ENCODE measurements around the gene TRDMT1. TPM values are rescaled to one million over a fixed set of nuclear protein-coding genes. Genes with fewer than 3 reads are reported as not detected.
A peak's percentile ranks its signal among the peaks of the same experiment; 100 is the strongest.

TRDMT1 gene
- total RNA-seq, 2 donors from 2014 or later = 8.1 to 13.0 TPM

DNA sequence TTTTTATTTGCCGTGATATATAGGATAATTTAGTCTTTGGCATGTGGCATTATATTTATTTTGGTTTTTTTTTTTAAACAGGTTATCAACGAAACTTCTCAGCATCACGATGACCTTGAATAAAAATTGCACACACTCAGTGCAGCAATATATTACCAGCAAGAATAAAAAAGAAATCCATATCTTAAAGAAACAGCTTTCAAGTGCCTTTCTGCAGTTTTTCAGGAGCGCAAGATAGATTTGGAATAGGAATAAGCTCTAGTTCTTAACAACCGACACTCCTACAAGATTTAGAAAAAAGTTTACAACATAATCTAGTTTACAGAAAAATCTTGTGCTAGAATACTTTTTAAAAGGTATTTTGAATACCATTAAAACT is 35.7 kb upstream of the TRDMT1 start:
- H3K36me3 ChIP-seq (ENCODE audit: control insufficient read depth, insufficient read depth, low read length) = peaks cover 49% of the 10 kb centered on the region
- no peak overlapping the region for H3K27ac ChIP-seq (ENCODE audit: low read depth, low read length)
- peaks cover 15% of the 10 kb centered on the region for H3K36me3 Mint-ChIP-seq (ENCODE audit: low read depth)
- no peak overlapping the region for H3K4me3 Mint-ChIP-seq
- H3K4me3 ChIP-seq (ENCODE audit: low read length) = no peak overlapping the region
- TF ChIP-seq, protein P1, sequence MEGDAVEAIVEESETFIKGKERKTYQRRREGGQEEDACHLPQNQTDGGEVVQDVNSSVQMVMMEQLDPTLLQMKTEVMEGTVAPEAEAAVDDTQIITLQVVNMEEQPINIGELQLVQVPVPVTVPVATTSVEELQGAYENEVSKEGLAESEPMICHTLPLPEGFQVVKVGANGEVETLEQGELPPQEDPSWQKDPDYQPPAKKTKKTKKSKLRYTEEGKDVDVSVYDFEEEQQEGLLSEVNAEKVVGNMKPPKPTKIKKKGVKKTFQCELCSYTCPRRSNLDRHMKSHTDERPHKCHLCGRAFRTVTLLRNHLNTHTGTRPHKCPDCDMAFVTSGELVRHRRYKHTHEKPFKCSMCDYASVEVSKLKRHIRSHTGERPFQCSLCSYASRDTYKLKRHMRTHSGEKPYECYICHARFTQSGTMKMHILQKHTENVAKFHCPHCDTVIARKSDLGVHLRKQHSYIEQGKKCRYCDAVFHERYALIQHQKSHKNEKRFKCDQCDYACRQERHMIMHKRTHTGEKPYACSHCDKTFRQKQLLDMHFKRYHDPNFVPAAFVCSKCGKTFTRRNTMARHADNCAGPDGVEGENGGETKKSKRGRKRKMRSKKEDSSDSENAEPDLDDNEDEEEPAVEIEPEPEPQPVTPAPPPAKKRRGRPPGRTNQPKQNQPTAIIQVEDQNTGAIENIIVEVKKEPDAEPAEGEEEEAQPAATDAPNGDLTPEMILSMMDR (conservative IDR thresholded peaks at IDR 0.05) = no peak
- no peaks in the 10 kb centered on the region for H3K9me3 ChIP-seq (ENCODE audit: control insufficient read depth, low read length)
- H3K27me3 ChIP-seq (ENCODE audit: control insufficient read depth, insufficient read depth, low read length, poor library complexity, severe bottlenecking) = no peaks in the 10 kb centered on the region
- H3K4me1 ChIP-seq (ENCODE audit: control insufficient read depth, insufficient read depth, low read length) = no peaks in the 10 kb centered on the region
- no peaks in the 10 kb centered on the region for H3K4me1 Mint-ChIP-seq
- 83 to 95% methylated on average over 1 to 5 of the region's 5 CpGs for WGBS, 2 experiments (ENCODE audit: insufficient coverage in 1 of 2, insufficient read length in 1 of 2)
- H3K27me3 Mint-ChIP-seq (ENCODE audit: insufficient read depth) = peaks cover 5% of the 10 kb centered on the region
- H3K9ac ChIP-seq (ENCODE audit: extremely low read depth, low read length, poor library complexity, severe bottlenecking) = no peak overlapping the region
- no peak overlapping the region for H3K27ac Mint-ChIP-seq
- DNase-seq = no peak
- H3K9me3 Mint-ChIP-seq = no peaks in the 10 kb centered on the region

DNA sequence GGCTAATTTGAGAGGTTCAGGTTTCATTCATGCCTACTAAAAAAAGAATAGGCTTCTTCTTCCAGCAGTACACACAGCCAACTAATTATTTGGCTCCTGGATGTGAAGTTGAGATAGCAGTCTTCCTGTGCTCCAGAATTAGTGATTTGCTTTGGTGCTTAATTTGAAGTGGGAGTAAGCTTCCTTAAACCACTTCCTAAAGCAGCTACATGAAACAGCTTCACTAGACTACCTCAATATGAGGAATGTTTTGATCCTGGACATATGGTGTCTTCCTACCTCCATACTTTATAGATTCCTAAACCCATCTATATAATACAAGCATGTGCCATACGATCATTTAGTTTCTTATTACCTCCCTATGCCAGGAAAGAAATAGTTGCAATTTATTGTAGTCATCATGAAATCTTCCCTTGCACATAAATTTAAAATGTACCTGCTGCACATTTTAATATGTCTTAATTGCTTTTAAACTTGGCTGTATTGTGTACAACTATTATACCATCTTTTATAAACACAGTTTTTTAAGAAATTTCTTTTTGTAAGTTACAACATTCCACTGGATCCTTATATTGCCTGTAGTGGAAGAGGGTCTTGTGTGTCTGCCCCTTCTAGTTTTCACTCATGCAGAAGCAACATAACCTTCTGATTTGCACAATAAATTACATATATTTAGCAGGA is 35.1 kb upstream of the TRDMT1 start:
- H3K27ac ChIP-seq (ENCODE audit: low read depth, low read length) = no peak overlapping the region
- no peak overlapping the region for H3K27ac Mint-ChIP-seq
- WGBS, 2 experiments (ENCODE audit: insufficient coverage in 1 of 2, insufficient read length in 1 of 2) = 46 to 50% methylated on average over 1 of the region's 1 CpG
- TF ChIP-seq, protein P1 (conservative IDR thresholded peaks at IDR 0.05) = no peak
- H3K4me1 ChIP-seq (ENCODE audit: control insufficient read depth, insufficient read depth, low read length) = no peaks in the 10 kb centered on the region
- no peaks in the 10 kb centered on the region for H3K27me3 ChIP-seq (ENCODE audit: control insufficient read depth, insufficient read depth, low read length, poor library complexity, severe bottlenecking)
- H3K36me3 Mint-ChIP-seq (ENCODE audit: low read depth) = peaks cover 15% of the 10 kb centered on the region
- H3K4me1 Mint-ChIP-seq = no peaks in the 10 kb centered on the region
- no peaks in the 10 kb centered on the region for H3K9me3 Mint-ChIP-seq
- DNase-seq = no peak
- H3K36me3 ChIP-seq (ENCODE audit: control insufficient read depth, insufficient read depth, low read length) = peaks cover 54% of the 10 kb centered on the region
- H3K9me3 ChIP-seq (ENCODE audit: control insufficient read depth, low read length) = no peaks in the 10 kb centered on the region
- no peak overlapping the region for H3K9ac ChIP-seq (ENCODE audit: extremely low read depth, low read length, poor library complexity, severe bottlenecking)
- H3K4me3 Mint-ChIP-seq = no peak overlapping the region
- peaks cover 5% of the 10 kb centered on the region for H3K27me3 Mint-ChIP-seq (ENCODE audit: insufficient read depth)
- no peak overlapping the region for H3K4me3 ChIP-seq (ENCODE audit: low read length)

DNA sequence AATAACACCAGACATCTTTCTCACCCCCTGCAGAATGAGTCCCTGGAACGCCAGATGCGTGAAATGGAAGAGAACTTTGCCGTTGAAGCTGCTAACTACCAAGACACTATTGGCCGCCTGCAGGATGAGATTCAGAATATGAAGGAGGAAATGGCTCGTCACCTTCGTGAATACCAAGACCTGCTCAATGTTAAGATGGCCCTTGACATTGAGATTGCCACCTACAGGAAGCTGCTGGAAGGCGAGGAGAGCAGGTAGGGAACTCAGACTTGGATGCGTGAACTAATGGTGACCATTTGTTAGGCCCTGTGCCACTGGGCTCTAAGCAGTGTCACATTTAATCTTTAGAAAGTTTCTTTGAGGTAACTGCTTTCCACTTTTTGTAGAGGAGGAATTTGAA is 33.7 kb upstream of the TRDMT1 start:
- 88 to 94% methylated on average over 6 to 8 of the region's 8 CpGs for WGBS, 2 experiments (ENCODE audit: insufficient coverage in 1 of 2, insufficient read length in 1 of 2)
- no peaks in the 10 kb centered on the region for H3K4me1 Mint-ChIP-seq
- DNase-seq = peak; percentile 72
- TF ChIP-seq, protein P1 (conservative IDR thresholded peaks at IDR 0.05) = peak; percentile 62
- Histone ChIP-seq H3K9me3 (ENCODE audit: control insufficient read depth, low read length) (no peaks in the 10 kb centered on the region), H3K27ac (ENCODE audit: low read depth, low read length) (no peak overlapping the region), H3K27me3 (ENCODE audit: control insufficient read depth, insufficient read depth, low read length, poor library complexity, severe bottlenecking) (no peaks in the 10 kb centered on the region), H3K4me1 (ENCODE audit: control insufficient read depth, insufficient read depth, low read length) (no peaks in the 10 kb centered on the region), H3K4me3 (ENCODE audit: low read length) (no peak overlapping the region), H3K36me3 (ENCODE audit: control insufficient read depth, insufficient read depth, low read length) (peaks cover 62% of the 10 kb centered on the region), H3K9ac (ENCODE audit: extremely low read depth, low read length, poor library complexity, severe bottlenecking) (no peak overlapping the region)
- H3K27ac Mint-ChIP-seq = no peak overlapping the region
- H3K9me3 Mint-ChIP-seq = no peaks in the 10 kb centered on the region
- H3K36me3 Mint-ChIP-seq (ENCODE audit: low read depth) = peaks cover 15% of the 10 kb centered on the region
- no peak overlapping the region for H3K4me3 Mint-ChIP-seq
- H3K27me3 Mint-ChIP-seq (ENCODE audit: insufficient read depth) = peaks cover 10% of the 10 kb centered on the region
